Ishikawa (cell line): Measurements from ENCODE around the gene SYCP2L.

Experiments used
- CREB1 ChIP-seq: IDR thresholded peaks from 2 replicates; pipeline ENCODE4 v1.6.1; 2012; ENCODE audit warnings: low read depth
- EGR1 ChIP-seq: IDR thresholded peaks from 2 replicates; pipeline ENCODE4 v1.6.1; 2012
- EP300 ChIP-seq: IDR thresholded peaks from 2 replicates; pipeline ENCODE4 v1.6.1; 2012; ENCODE audit warnings: borderline replicate concordance
- FOXM1 ChIP-seq: IDR thresholded peaks from 2 replicates; pipeline ENCODE4 v1.6.1; 2012; ENCODE audit warnings: low read depth, borderline replicate concordance
- RAD21 ChIP-seq: IDR thresholded peaks from 2 replicates; pipeline ENCODE4 v1.6.1; 2012; ENCODE audit warnings: low read depth
- TAF1 ChIP-seq: IDR thresholded peaks from 2 replicates; pipeline ENCODE4 v1.6.1; 2012; ENCODE audit warnings: low read depth, mild to moderate bottlenecking
- TCF12 ChIP-seq: IDR thresholded peaks from 2 replicates; pipeline ENCODE4 v1.6.1; 2012; ENCODE audit warnings: low read depth
- TEAD4 ChIP-seq: IDR thresholded peaks from 2 replicates; pipeline ENCODE4 v1.6.1; 2012
- YY1 ChIP-seq: IDR thresholded peaks from 2 replicates; pipeline ENCODE4 v1.6.1; 2012; ENCODE audit warnings: low read depth
- ZBTB7A ChIP-seq: IDR thresholded peaks from 2 replicates; pipeline ENCODE4 v1.6.1; 2012; ENCODE audit warnings: low read depth
- TF ChIP-seq, protein P1 (sequence below): IDR thresholded peaks from 2 replicates; pipeline ENCODE4 v1.6.1; 2012
- TF ChIP-seq, protein P2 (sequence below): IDR thresholded peaks from 2 replicates; pipeline ENCODE4 v1.6.1; 2012; ENCODE audit warnings: low read depth, mild to moderate bottlenecking
- TF ChIP-seq, protein P3 (sequence below): IDR thresholded peaks from 2 replicates; pipeline ENCODE4 v1.6.1; 2012

DNA sequence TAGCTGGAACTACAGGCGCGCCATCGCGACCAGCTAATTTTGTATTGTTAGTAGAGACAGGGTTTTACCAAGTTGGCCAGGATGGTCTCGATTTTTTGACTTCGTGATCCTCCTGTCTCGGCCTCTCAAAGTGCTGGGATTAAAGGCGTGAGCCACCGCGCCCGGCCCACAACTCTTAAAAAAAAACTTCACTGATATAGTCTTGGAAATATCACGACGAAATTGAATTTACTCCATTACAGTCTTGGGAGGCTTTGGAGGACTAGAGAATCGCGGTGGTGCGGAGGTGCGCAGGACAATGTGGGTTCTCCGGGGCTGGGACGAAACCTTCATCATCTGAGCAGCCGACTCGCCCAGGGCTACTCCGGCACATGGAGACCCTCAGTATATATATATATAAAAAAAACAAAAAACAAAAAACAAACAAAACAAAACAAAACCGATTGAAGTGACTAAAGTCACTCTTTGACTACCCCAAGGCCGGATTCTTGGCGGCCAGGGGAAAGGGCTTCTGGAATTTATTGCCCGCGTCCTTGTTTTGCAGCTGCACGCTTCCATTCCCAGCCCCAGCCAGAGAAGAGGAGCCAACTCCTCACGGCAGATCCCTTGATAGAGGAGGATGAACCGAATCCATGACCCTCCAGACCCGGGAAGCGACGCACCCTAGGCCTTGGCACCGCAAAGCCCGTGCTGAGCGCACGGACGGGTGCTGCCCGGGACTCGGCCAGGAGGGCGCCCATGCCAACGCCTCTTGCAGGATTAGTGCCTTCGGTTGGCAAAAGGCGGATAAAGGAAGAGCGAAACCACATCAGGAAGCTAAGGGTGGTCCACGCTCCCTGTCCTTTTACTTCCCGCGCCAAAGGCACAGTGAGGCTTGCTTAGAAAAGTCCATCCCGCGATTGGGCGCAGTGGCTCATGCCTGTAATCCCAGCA, 3.3 kb upstream of the SYCP2L start:
- TF ChIP-seq FOXM1 (no peak), TCF12 (no peak), RAD21 (no peak), YY1 (no peak), EP300 (no peak), TAF1 (no peak), EGR1 (no peak), CREB1 (no peak), TEAD4 (no peak), ZBTB7A (no peak)
- TF ChIP-seq, protein P1, sequence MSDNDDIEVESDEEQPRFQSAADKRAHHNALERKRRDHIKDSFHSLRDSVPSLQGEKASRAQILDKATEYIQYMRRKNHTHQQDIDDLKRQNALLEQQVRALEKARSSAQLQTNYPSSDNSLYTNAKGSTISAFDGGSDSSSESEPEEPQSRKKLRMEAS = no peak
- TF ChIP-seq, protein P2, sequence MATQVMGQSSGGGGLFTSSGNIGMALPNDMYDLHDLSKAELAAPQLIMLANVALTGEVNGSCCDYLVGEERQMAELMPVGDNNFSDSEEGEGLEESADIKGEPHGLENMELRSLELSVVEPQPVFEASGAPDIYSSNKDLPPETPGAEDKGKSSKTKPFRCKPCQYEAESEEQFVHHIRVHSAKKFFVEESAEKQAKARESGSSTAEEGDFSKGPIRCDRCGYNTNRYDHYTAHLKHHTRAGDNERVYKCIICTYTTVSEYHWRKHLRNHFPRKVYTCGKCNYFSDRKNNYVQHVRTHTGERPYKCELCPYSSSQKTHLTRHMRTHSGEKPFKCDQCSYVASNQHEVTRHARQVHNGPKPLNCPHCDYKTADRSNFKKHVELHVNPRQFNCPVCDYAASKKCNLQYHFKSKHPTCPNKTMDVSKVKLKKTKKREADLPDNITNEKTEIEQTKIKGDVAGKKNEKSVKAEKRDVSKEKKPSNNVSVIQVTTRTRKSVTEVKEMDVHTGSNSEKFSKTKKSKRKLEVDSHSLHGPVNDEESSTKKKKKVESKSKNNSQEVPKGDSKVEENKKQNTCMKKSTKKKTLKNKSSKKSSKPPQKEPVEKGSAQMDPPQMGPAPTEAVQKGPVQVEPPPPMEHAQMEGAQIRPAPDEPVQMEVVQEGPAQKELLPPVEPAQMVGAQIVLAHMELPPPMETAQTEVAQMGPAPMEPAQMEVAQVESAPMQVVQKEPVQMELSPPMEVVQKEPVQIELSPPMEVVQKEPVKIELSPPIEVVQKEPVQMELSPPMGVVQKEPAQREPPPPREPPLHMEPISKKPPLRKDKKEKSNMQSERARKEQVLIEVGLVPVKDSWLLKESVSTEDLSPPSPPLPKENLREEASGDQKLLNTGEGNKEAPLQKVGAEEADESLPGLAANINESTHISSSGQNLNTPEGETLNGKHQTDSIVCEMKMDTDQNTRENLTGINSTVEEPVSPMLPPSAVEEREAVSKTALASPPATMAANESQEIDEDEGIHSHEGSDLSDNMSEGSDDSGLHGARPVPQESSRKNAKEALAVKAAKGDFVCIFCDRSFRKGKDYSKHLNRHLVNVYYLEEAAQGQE = no peak
- TF ChIP-seq, protein P3, sequence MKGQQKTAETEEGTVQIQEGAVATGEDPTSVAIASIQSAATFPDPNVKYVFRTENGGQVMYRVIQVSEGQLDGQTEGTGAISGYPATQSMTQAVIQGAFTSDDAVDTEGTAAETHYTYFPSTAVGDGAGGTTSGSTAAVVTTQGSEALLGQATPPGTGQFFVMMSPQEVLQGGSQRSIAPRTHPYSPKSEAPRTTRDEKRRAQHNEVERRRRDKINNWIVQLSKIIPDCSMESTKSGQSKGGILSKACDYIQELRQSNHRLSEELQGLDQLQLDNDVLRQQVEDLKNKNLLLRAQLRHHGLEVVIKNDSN = no peak
